ENCODE measurements around the gene THSD7A.

DNA sequence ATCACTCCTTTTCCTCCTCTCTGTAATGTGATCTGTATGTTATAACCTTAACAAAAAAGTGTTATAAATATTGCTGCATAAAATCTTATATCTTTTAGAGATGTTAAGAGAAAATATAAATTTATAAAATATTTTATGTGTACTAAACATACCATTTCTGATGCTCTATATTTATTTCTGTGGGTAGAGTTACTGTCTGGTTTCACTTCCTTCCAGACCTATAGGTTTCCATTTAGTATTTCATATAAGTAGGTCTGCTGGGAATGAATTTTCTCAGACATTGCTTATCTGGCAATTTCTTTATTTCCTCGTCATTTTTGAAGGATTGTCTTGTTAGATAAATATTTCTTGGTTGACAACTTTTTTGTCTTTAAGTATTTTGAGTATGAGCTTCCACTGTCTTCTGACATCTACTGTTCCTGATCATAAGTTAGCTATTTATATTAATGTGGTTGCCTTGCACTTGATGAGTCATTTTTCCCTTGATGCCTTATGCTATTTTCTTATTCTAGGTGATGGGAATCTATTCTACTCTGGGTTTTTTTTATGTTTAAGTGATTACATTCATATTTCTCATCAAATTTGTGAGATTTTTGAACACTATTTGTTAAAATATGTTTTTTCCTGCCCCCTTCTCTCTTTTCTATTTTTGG, 11.2 kb upstream of the THSD7A start:
- TF ChIP-seq, protein P1, sequence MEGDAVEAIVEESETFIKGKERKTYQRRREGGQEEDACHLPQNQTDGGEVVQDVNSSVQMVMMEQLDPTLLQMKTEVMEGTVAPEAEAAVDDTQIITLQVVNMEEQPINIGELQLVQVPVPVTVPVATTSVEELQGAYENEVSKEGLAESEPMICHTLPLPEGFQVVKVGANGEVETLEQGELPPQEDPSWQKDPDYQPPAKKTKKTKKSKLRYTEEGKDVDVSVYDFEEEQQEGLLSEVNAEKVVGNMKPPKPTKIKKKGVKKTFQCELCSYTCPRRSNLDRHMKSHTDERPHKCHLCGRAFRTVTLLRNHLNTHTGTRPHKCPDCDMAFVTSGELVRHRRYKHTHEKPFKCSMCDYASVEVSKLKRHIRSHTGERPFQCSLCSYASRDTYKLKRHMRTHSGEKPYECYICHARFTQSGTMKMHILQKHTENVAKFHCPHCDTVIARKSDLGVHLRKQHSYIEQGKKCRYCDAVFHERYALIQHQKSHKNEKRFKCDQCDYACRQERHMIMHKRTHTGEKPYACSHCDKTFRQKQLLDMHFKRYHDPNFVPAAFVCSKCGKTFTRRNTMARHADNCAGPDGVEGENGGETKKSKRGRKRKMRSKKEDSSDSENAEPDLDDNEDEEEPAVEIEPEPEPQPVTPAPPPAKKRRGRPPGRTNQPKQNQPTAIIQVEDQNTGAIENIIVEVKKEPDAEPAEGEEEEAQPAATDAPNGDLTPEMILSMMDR (IDR thresholded peaks at IDR 0.05 in 2 of 3, conservative IDR thresholded peaks at IDR 0.05 in 1 of 3; ENCODE audit: control insufficient read depth in 2 of 3, extremely low read depth in 1 of 3, insufficient read depth in 1 of 3, low read depth in 3 of 3, low read length in 3 of 3) = no peak
- no peak for TF ChIP-seq SIN3A (IDR thresholded peaks at IDR 0.05; ENCODE audit: low read depth, low read length)
